Measurements from ENCODE around the gene DERA. TPM values are rescaled to one million over a fixed set of nuclear protein-coding genes. Genes with fewer than 3 reads are reported as not detected.

Gene DERA
- total and polyA plus RNA-seq, 9 of the 15 experiments (the other 6 are each of a cell fraction or from before 2014, with no cell fraction given) = 5.5 to 15.5 (median 7.8) TPM

- TF ChIP-seq CLOCK (CRISPR knock-in tag; IDR thresholded peaks at IDR 0.05; ENCODE audit: borderline replicate concordance) (no peak), TRIM25 (IDR thresholded peaks at IDR 0.05; ENCODE audit: borderline replicate concordance) (no peak), NCOR1 (IDR thresholded peaks at IDR 0.05) (no peak), XRCC3 (IDR thresholded peaks at IDR 0.05) (no peak)
Measured at GRCh38 chr12:15963271-15963670, 52.1 kb downstream of the DERA start (continued).

- in situ Hi-C loops (cut with MboI) (no loop called here), intact Hi-C loops (cut with micrococcal nuclease) (no loop called here)
- ChIA-PET POLR2A (interaction anchor here (1.4 kb wide), 1 partner anchor 14 kb away, joined by 4 read pairs; no protein-coding TSS in a partner anchor), CTCF (ENCODE audit: low intra/inter-chr PET ratio) (no interaction called here)
- Histone ChIP-seq H3K9me3 (replicated peaks; ENCODE audit: control insufficient read depth, insufficient read depth, low read depth, low read length) (no peaks in the 10 kb centered on the region), H4K20me1 (replicated peaks; ENCODE audit: control insufficient read depth, insufficient read depth, low read length) (no peaks in the 10 kb centered on the region), H3K9me1 (ENCODE audit: control insufficient read depth, insufficient read depth, low read length) (no peaks in the 10 kb centered on the region), H3K4me2 (ENCODE audit: insufficient read depth, low read length) (no peak overlapping the region), H3K79me2 (ENCODE audit: control insufficient read depth, insufficient read depth, low read length) (no peaks in the 10 kb centered on the region), H3K27ac (ENCODE audit: extremely low read depth, low read depth, low read length) (no peak overlapping the region), H3K9ac (ENCODE audit: insufficient read depth in 1 of 2, low read depth in 2 of 2, low read length in 2 of 2) (no peak overlapping the region), H3K27me3 (ENCODE audit: control insufficient read depth in 2 of 2, insufficient read depth in 2 of 2, low read length in 2 of 2) (no peaks in the 10 kb centered on the region), H2AFZ (ENCODE audit: low read depth, low read length) (no peak overlapping the region), H3K4me1 (replicated peaks in 1 of 2; ENCODE audit: control insufficient read depth in 2 of 2, insufficient read depth in 2 of 2, low read length in 2 of 2) (no peaks in the 10 kb centered on the region), H3K4me3 (no peak overlapping the region), H3K36me3 (ENCODE audit: control insufficient read depth, insufficient read depth, low read length) (no peaks in the 10 kb centered on the region)
- 0% methylated on average over 1 of the region's 1 CpG for WGBS (ENCODE audit: insufficient coverage, low coverage, missing lambda C conversion rate)
- TF ChIP-seq SMARCB1 (IDR thresholded peaks at IDR 0.05; ENCODE audit: insufficient read length, low read depth) (no peak), MIER1 (IDR thresholded peaks at IDR 0.05; ENCODE audit: low read depth) (no peak), RREB1 (CRISPR knock-in tag; IDR thresholded peaks at IDR 0.05) (no peak), CTBP1 (IDR thresholded peaks at IDR 0.05; ENCODE audit: borderline replicate concordance) (no peak)
- no peak for ATAC-seq
- no peak for DNase-seq (ENCODE audit: extremely low read depth in 1 of 4, low spot score in 3 of 4)
- no TSS peak for BruUV-seq (replicated peaks)
- no peak for FAIRE-seq
Measured at GRCh38 chr12:15966426-15966825, 55.3 kb downstream of the DERA start.

All from K562 (cell line).